ENCODE data around the gene CDC37.
A peak's percentile ranks its signal among the peaks of the same experiment; 100 is the strongest.

- TF ChIP-seq CTCF (conservative IDR thresholded peaks at IDR 0.05; ENCODE audit: low read depth in 2 of 2) (peak; percentile 73 to 89), EZH2 (IDR thresholded peaks at IDR 0.05; ENCODE audit: low read depth, unreplicated experiment) (no peak), EZH2phosphoT487 (IDR thresholded peaks at IDR 0.05; ENCODE audit: unreplicated experiment) (no peak), POLR2AphosphoS5 (IDR thresholded peaks at IDR 0.05; ENCODE audit: low read depth) (no peak), REST (IDR thresholded peaks at IDR 0.05; ENCODE audit: unreplicated experiment) (no peak), ZNF331 (CRISPR knock-in tag; IDR thresholded peaks at IDR 0.05; ENCODE audit: low read depth) (no peak)
Observed at GRCh38 chr19:10424011-10424637, 20.8 kb upstream of the CDC37 start.
